Measurements from ENCODE around the gene TMEM163. TPM values are rescaled to one million over a fixed set of nuclear protein-coding genes. Genes with fewer than 3 reads are reported as not detected.
"Not testable (repeated sequence)": the region's sequence is repeated elsewhere in the genome, so short reads cannot be mapped to it uniquely, and the experiment has no call there.

Gene TMEM163
- total and polyA plus RNA-seq, 8 donors = 3.9 to 48.4 (median 14.0) TPM

- Histone ChIP-seq H3K9me3 (no peaks in the 10 kb centered on the region), H3K36me3 (no peaks in the 10 kb centered on the region), H3K27me3 (no peaks in the 10 kb centered on the region), H3K4me1 (no peaks in the 10 kb centered on the region), H3K4me3 (no peak overlapping the region), H3K27ac (no peak overlapping the region)
- DNase-seq (no peak), ATAC-seq (no peak)
- intact Hi-C loops (cut with DNase I) = no loop called here
- TF ChIP-seq CTCF (IDR thresholded peaks at IDR 0.05) = no peak
These were observed 203.7 kb downstream of the TMEM163 start for GRCh38 chr2:134515137-134515536.

GRCh38 chr2:134513465-134513804, 205.4 kb downstream of the TMEM163 start:
- ATAC-seq = no peak
- Histone ChIP-seq H3K4me1 (no peaks in the 10 kb centered on the region), H3K27ac (no peak overlapping the region), H3K9me3 (no peaks in the 10 kb centered on the region), H3K36me3 (no peaks in the 10 kb centered on the region), H3K4me3 (no peak overlapping the region), H3K27me3 (no peaks in the 10 kb centered on the region)
- DNase-seq = no peak
- no peak for TF ChIP-seq CTCF (IDR thresholded peaks at IDR 0.05)
- intact Hi-C loops (cut with DNase I) = no loop called here

- intact Hi-C loops (cut with DNase I) = no loop called here
- no peak for TF ChIP-seq CTCF (IDR thresholded peaks at IDR 0.05)
- Histone ChIP-seq H3K4me3 (no peak overlapping the region), H3K27ac (no peak overlapping the region), H3K4me1 (no peaks in the 10 kb centered on the region), H3K9me3 (no peaks in the 10 kb centered on the region), H3K27me3 (no peaks in the 10 kb centered on the region), H3K36me3 (no peaks in the 10 kb centered on the region)
- DNase-seq = no peak
- no peak for ATAC-seq
These were observed 205.9 kb downstream of the TMEM163 start for GRCh38 chr2:134512734-134513464.

GRCh38 chr2:134508391-134508790, 210.4 kb downstream of the TMEM163 start:
- no peaks in the 10 kb centered on the region for H3K36me3 ChIP-seq
- H3K9me3 ChIP-seq = no peaks in the 10 kb centered on the region
- DNase-seq (no peak), ATAC-seq (no peak)
- intact Hi-C loops (cut with DNase I) = no loop called here
- H3K27me3 ChIP-seq = no peaks in the 10 kb centered on the region
- no peaks in the 10 kb centered on the region for H3K4me1 ChIP-seq
- H3K27ac ChIP-seq = no peak overlapping the region
- TF ChIP-seq CTCF (IDR thresholded peaks at IDR 0.05) = no peak
- no peak overlapping the region for H3K4me3 ChIP-seq

- H3K36me3 ChIP-seq = no peaks in the 10 kb centered on the region
- no peak overlapping the region for H3K4me3 ChIP-seq
- intact Hi-C loops (cut with DNase I) = no loop called here
- H3K4me1 ChIP-seq = no peaks in the 10 kb centered on the region
- DNase-seq (no peak), ATAC-seq (no peak)
- H3K27ac ChIP-seq = no peak overlapping the region
- H3K9me3 ChIP-seq = no peaks in the 10 kb centered on the region
- H3K27me3 ChIP-seq = no peaks in the 10 kb centered on the region
- TF ChIP-seq CTCF (IDR thresholded peaks at IDR 0.05) = no peak
These were observed 211.1 kb downstream of the TMEM163 start for GRCh38 chr2:134507697-134508096.

- H3K4me1 ChIP-seq; H3K27ac ChIP-seq; H3K4me3 ChIP-seq; intact Hi-C loops (cut with DNase I); H3K36me3 ChIP-seq; ATAC-seq; H3K27me3 ChIP-seq; DNase-seq; H3K9me3 ChIP-seq: not testable (repeated sequence)
These were observed 211.6 kb downstream of the TMEM163 start for GRCh38 chr2:134507159-134507558.

Measured in left lung (tissue), 10 donors.